Adrenal gland (tissue), 12 donors: ENCODE measurements around the gene TRIO. TPM values are rescaled to one million over a fixed set of nuclear protein-coding genes. Genes with fewer than 3 reads are reported as not detected.

Experiments
- DNase-seq, 7 donors: peaks; one replicate each; pipeline ENCODE4 v3.0.0-alpha.2; 2019 to 2020
- H3K27ac ChIP-seq, 5 donors: fragments of 200-600 bp; sonication (generic) in 4 of 5; 1 replicate in 3 of 5; 2 replicates in 2 of 5; pipeline versions ENCODE4 v1.5.1 to v1.8.0; 2016 to 2020; ENCODE audit warnings: mild to moderate bottlenecking in 1 of 5
- H3K27me3 ChIP-seq: fragments of 200-600 bp; 2 replicates; pipeline ENCODE4 v1.8.0; 2021
- H3K36me3 ChIP-seq, 2 donors: fragments of 200-600 bp; replicated peaks in 1 of 2; 1 replicate in 1 of 2; 2 replicates in 1 of 2; pipeline versions ENCODE4 v1.5.1 to v1.8.0; 2018 to 2022
- H3K4me1 ChIP-seq, 2 donors: fragments of 200-600 bp; replicated peaks in 1 of 2; 1 replicate in 1 of 2; 2 replicates in 1 of 2; pipeline versions ENCODE4 v1.5.1 to v1.8.0; 2018 to 2021
- H3K4me3 ChIP-seq, 4 donors: fragments of 200-600 bp; sonication (generic) in 3 of 4; one replicate each; pipeline ENCODE4 v1.5.1; 2016 to 2018
- H3K9me3 ChIP-seq, 3 donors: fragments of 200-600 bp; sonication (generic) in 1 of 3; replicated peaks in 1 of 3; 1 replicate in 2 of 3; 2 replicates in 1 of 3; pipeline versions ENCODE4 v1.5.1 to v1.8.0; 2016 to 2021
- CTCF ChIP-seq, 6 experiments: fragments of 450-650 bp in 4 of 6; fragments of 200-600 bp in 2 of 6; sonication (generic) in 1 of 6; IDR thresholded peaks; 1 replicate in 5 of 6; 2 replicates in 1 of 6; pipeline versions ENCODE4 v1.5.1 to v1.8.0; 2016 to 2021; ENCODE audit warnings: antibody characterized with exemption in 6 of 6, mild to moderate bottlenecking in 2 of 6, moderate library complexity in 1 of 6
- POLR2A ChIP-seq, 2 donors: fragments of 450-650 bp; IDR thresholded peaks; one replicate each; pipeline ENCODE4 v1.6.1; 2017; ENCODE audit warnings: antibody characterized with exemption in 2 of 2, mild to moderate bottlenecking in 2 of 2, moderate library complexity in 1 of 2
- WGBS, 4 donors: extraction: QIAGEN DNeasy Blood & Tissue Kit in 2 of 4; methylation state at CpG; one replicate each; pipeline versions ENCODE4 v1.1.5 to v1.1.7; 2013 to 2017; 5-methylcytosine and 5-hydroxymethylcytosine counted together
- intact Hi-C, 2 donors: fragments of 100-400 bp; cut with DNase I; formaldehyde crosslinking; loops; one replicate each; pipeline versions ENCODE4 v1.14.1 to v1.15.0; 2022 to 2023
- polyA plus RNA-seq, 3 donors: library from polyadenylated mRNA; stranded (reverse); fragments of 200-250 nt in 2 of 3; fragments of 350-450 nt in 1 of 3; fragmentation: Illumina TruSeq in 1 of 3; extraction: RNeasy Lipid Tissue Mini Kit (QIAGEN cat#74804) in 1 of 3; gene quantifications; one replicate each; pipeline ENCODE4 v1.2.3, GENCODE V29; 2013 to 2014
- total RNA-seq, 9 donors: library from RNA; depleted of rRNA in 4 of 9; stranded (reverse); fragments of >200 nt in 4 of 9; fragments of 120-200 nt in 1 of 9; fragmentation: NEBNext Ultra II Directional in 1 of 9; extraction: Animal tissue kit (Norgen Biotek cat#: 25700) in 1 of 9; gene quantifications; one replicate each; pipeline versions ENCODE4 v1.1.0 to v1.2.4, GENCODE V29; 2013 to 2023
- donor health status: healthy with polysubstance abuse.
- donor health status: Bipolar disorder and iron deficiency.
- donor health status: DM: yes; HTN: yes; CAD: no.
- donor health status: DM: no; HTN: no; CAD: no.
- donor health status: DM: no; HTN: no; CAD: no.
- donor health status: DM: yes; HTN: yes; CAD: no.

TRIO gene
- total and polyA plus RNA-seq, 12 donors: 27.3 to 109 (median 72.4) TPM

GRCh38 chr5:14223372-14223771, 80.2 kb downstream of the TRIO start:
- peaks cover 25 to 48% of the 10 kb centered on the region in 2 donors for H3K4me1 ChIP-seq
- no peak overlapping the region for H3K27ac ChIP-seq
- TF ChIP-seq CTCF (IDR thresholded peaks at IDR 0.05) (no peak), POLR2A (IDR thresholded peaks at IDR 0.05) (no peak)
- no peak overlapping the region for H3K4me3 ChIP-seq
- no peak for DNase-seq
- no peaks in the 10 kb centered on the region for H3K27me3 ChIP-seq
- H3K36me3 ChIP-seq: no peaks in the 10 kb centered on the region
- H3K9me3 ChIP-seq: no peaks in the 10 kb centered on the region
- WGBS, 4 donors: 63 to 74% (median 69%) methylated on average over 5 to 6 of the region's 6 CpGs
- intact Hi-C loops: no loop called here

- no peak for DNase-seq
- Histone ChIP-seq H3K27me3 (no peaks in the 10 kb centered on the region), H3K4me1 (peaks cover 6 to 29% of the 10 kb centered on the region in 2 donors), H3K4me3 (no peak overlapping the region), H3K9me3 (no peaks in the 10 kb centered on the region), H3K36me3 (no peaks in the 10 kb centered on the region), H3K27ac (no peak overlapping the region)
- WGBS, 4 donors: 77 to 92% (median 80%) methylated on average over 2 to 3 of the region's 3 CpGs
- TF ChIP-seq CTCF (IDR thresholded peaks at IDR 0.05) (no peak), POLR2A (IDR thresholded peaks at IDR 0.05) (no peak)
- intact Hi-C loops: no loop called here
These were observed 82.2 kb downstream of the TRIO start for GRCh38 chr5:14225173-14225834.

- Histone ChIP-seq H3K27me3 (no peaks in the 10 kb centered on the region), H3K4me1 (peaks cover 0 to 20% of the 10 kb centered on the region in 2 donors), H3K9me3 (no peaks in the 10 kb centered on the region), H3K36me3 (no peaks in the 10 kb centered on the region), H3K27ac (no peak overlapping the region), H3K4me3 (no peak overlapping the region)
- intact Hi-C loops: no loop called here
- no peak for DNase-seq
- WGBS, 4 donors: 96 to 99% (median 98%) methylated on average over 4 of the region's 4 CpGs
- TF ChIP-seq POLR2A (IDR thresholded peaks at IDR 0.05) (no peak), CTCF (IDR thresholded peaks at IDR 0.05) (no peak)
These were observed 83.0 kb downstream of the TRIO start for GRCh38 chr5:14226149-14226548.

GRCh38 chr5:14226554-14226953, 83.4 kb downstream of the TRIO start:
- H3K9me3 ChIP-seq: no peaks in the 10 kb centered on the region
- TF ChIP-seq POLR2A (IDR thresholded peaks at IDR 0.05): no peak
- TF ChIP-seq CTCF (IDR thresholded peaks at IDR 0.05): no peak
- H3K27ac ChIP-seq: no peak overlapping the region
- H3K4me1 ChIP-seq: peaks cover 0 to 17% of the 10 kb centered on the region in 2 donors
- 86 to 94% (median 89%) methylated on average over 6 of the region's 6 CpGs for WGBS, 4 donors
- intact Hi-C loops: no loop called here
- H3K36me3 ChIP-seq: no peaks in the 10 kb centered on the region
- DNase-seq: no peak
- H3K27me3 ChIP-seq: no peaks in the 10 kb centered on the region
- no peak overlapping the region for H3K4me3 ChIP-seq
